ENCODE results near the gene JAK1. TPM values are rescaled to one million over a fixed set of nuclear protein-coding genes. Genes with fewer than 3 reads are reported as not detected.

JAK1 gene
- total and polyA plus RNA-seq, 10 of the 15 experiments (the other 5 are each of a cell fraction or from before 2014, with no cell fraction given) = 9.6 to 45.5 (median 35.7) TPM

GRCh38 chr1:64847666-64848065 is 118.7 kb downstream of the JAK1 start:
- H3K36me3 ChIP-seq (ENCODE audit: control insufficient read depth in 2 of 2, insufficient read depth in 2 of 2, low read length in 1 of 2) = peaks cover 3 to 24% of the 10 kb centered on the region in 2 experiments; a peak in 3 of 4 replicates
- POLR2A ChIA-PET = no interaction called here
- RAD21 ChIA-PET (ENCODE audit: unreplicated experiment) = no interaction called here
- TF ChIP-seq CREB1 (IDR thresholded peaks at IDR 0.05; ENCODE audit: low read depth) (no peak), EGR1 (IDR thresholded peaks at IDR 0.05; ENCODE audit: borderline replicate concordance in 1 of 2, low read depth in 2 of 2, low read length in 2 of 2) (no peak), USF2 (IDR thresholded peaks at IDR 0.05; ENCODE audit: borderline replicate concordance, low read depth, low read length) (no peak), SREBF2 (IDR thresholded peaks at IDR 0.05; ENCODE audit: low read length) (no peak)
- SMC1A ChIA-PET (ENCODE audit: uncharacterized antibody, unreplicated experiment) = no interaction called here
- no peak for DNase-seq (ENCODE audit: low read depth, low spot score)
- ATAC-seq = no peak
- no peak for FAIRE-seq
- H3K27ac ChIP-seq (ENCODE audit: control insufficient read depth, insufficient read depth) = no peak overlapping the region
- peaks cover 2% of the 10 kb centered on the region; the same call in 1 of the 2 replicates for H3K4me1 ChIP-seq (ENCODE audit: control insufficient read depth, insufficient read depth, low read length)
- H4K20me1 ChIP-seq (ENCODE audit: control insufficient read depth, insufficient read depth) = no peaks in the 10 kb centered on the region
- WGBS (ENCODE audit: insufficient coverage, insufficient replicate concordance, low lambda C conversion rate, missing lambda C conversion rate) = 93% methylated on average over 4 of the region's 4 CpGs
- H3K4me2 ChIP-seq (ENCODE audit: control insufficient read depth, insufficient read depth) = no peak overlapping the region
- H3K27me3 ChIP-seq (replicated peaks in 1 of 2; ENCODE audit: control insufficient read depth in 2 of 2, insufficient read depth in 2 of 2, low read length in 1 of 2) = no peaks in the 10 kb centered on the region
- intact Hi-C loops (cut with micrococcal nuclease; ENCODE audit: unreplicated experiment) = no loop called here
- no TSS peak for BruUV-seq (replicated peaks)
- in situ Hi-C loops (cut with MboI) = no loop called here
- no peak overlapping the region for H3K9ac ChIP-seq (ENCODE audit: control insufficient read depth, insufficient read depth, low read length)
- H3K79me2 ChIP-seq (ENCODE audit: control insufficient read depth, insufficient read depth, low read length) = no peaks in the 10 kb centered on the region
- no peak overlapping the region for H2AFZ ChIP-seq (ENCODE audit: control insufficient read depth, low read depth, low read length)
- H3K9me3 ChIP-seq (replicated peaks; ENCODE audit: control insufficient read depth, insufficient read depth, low read length) = no peaks in the 10 kb centered on the region
- no peak overlapping the region for H3K4me3 ChIP-seq
- CTCF ChIA-PET = no interaction called here

GRCh38 chr1:64846573-64847430 is 119.5 kb downstream of the JAK1 start:
- H3K36me3 ChIP-seq (ENCODE audit: control insufficient read depth in 2 of 2, insufficient read depth in 2 of 2, low read length in 1 of 2) = peaks cover 3 to 25% of the 10 kb centered on the region in 2 experiments
- FAIRE-seq = no peak
- H3K4me2 ChIP-seq (ENCODE audit: control insufficient read depth, insufficient read depth) = no peak overlapping the region
- H2AFZ ChIP-seq (ENCODE audit: control insufficient read depth, low read depth, low read length) = no peak overlapping the region
- 89% methylated on average over 10 of the region's 10 CpGs for WGBS (ENCODE audit: insufficient coverage, insufficient replicate concordance, low lambda C conversion rate, missing lambda C conversion rate)
- ChIA-PET RAD21 (ENCODE audit: unreplicated experiment) (no interaction called here), SMC1A (ENCODE audit: uncharacterized antibody, unreplicated experiment) (no interaction called here), CTCF (no interaction called here), POLR2A (no interaction called here)
- intact Hi-C loops (cut with micrococcal nuclease; ENCODE audit: unreplicated experiment) (no loop called here), in situ Hi-C loops (cut with MboI) (no loop called here)
- H3K4me3 ChIP-seq = no peak overlapping the region
- no TSS peak for BruUV-seq (replicated peaks)
- H3K9ac ChIP-seq (ENCODE audit: control insufficient read depth, insufficient read depth, low read length) = no peak overlapping the region
- peaks cover 7% of the 10 kb centered on the region for H3K4me1 ChIP-seq (ENCODE audit: control insufficient read depth, insufficient read depth, low read length)
- no peaks in the 10 kb centered on the region for H3K9me3 ChIP-seq (replicated peaks; ENCODE audit: control insufficient read depth, insufficient read depth, low read length)
- DNase-seq (ENCODE audit: low read depth, low spot score) = no peak
- ATAC-seq = no peak
- H4K20me1 ChIP-seq (ENCODE audit: control insufficient read depth, insufficient read depth) = no peaks in the 10 kb centered on the region
- H3K27me3 ChIP-seq (replicated peaks in 1 of 2; ENCODE audit: control insufficient read depth in 2 of 2, insufficient read depth in 2 of 2, low read length in 1 of 2) = no peaks in the 10 kb centered on the region
- TF ChIP-seq USF2 (IDR thresholded peaks at IDR 0.05; ENCODE audit: borderline replicate concordance, low read depth, low read length) (no peak), POLR2A (IDR thresholded peaks at IDR 0.05; ENCODE audit: low read depth, low read length) (peak; percentile 41; the same call in 1 of the 2 replicates), IKZF2 (IDR thresholded peaks at IDR 0.05) (no peak), SUZ12 (IDR thresholded peaks at IDR 0.05; ENCODE audit: unreplicated experiment) (no peak), E2F4 (IDR thresholded peaks at IDR 0.05; ENCODE audit: low read depth, low read length) (no peak), MLLT1 (IDR thresholded peaks at IDR 0.05) (no peak), ASH2L (IDR thresholded peaks at IDR 0.05; ENCODE audit: borderline replicate concordance, low read depth) (no peak), MXI1 (IDR thresholded peaks at IDR 0.05; ENCODE audit: low read depth, low read length) (no peak), EED (IDR thresholded peaks at IDR 0.05; ENCODE audit: low read depth) (no peak)
- H3K79me2 ChIP-seq (ENCODE audit: control insufficient read depth, insufficient read depth, low read length) = no peaks in the 10 kb centered on the region
- H3K27ac ChIP-seq (ENCODE audit: control insufficient read depth, insufficient read depth) = no peak overlapping the region
